Measurements from ENCODE around the gene ATN1. TPM values are rescaled to one million over a fixed set of nuclear protein-coding genes. Genes with fewer than 3 reads are reported as not detected.

ATN1 gene
- polyA plus RNA-seq, 4 donors, result 103 to 136 (median 119) TPM

DNA sequence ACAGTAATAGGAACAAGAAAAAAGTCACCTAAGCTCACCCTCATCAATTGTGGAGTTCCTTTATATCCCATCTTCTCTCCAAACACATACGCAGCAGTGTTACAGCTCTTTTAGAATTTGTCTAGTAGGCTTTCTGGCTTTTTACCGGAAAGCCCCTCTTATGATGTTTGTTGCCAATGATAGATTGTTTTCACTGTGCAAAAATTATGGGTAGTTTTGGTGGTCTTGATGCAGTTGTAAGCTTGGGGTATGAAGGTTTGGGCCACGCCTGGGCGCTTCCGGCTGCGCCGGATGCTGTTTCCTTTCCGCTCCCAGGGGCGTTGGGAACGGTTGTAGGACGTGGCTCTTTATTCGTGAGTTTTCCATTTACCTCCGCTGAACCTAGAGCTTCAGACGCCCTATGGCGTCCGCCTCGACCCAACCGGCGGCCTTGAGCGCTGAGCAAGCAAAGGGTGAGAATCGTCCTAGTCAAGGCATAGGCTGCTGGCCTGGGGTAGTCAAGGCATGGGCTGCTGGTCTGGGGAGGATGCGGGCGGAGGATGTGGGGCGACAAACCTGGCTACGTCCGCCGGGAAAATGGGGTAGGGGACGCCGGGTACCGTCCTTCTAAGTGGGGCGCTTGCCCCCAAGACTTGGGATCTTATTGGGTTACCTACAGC, 16.1 kb downstream of the ATN1 start, which contains the start of the genes C12orf57 and RNU7-1:
Gene C12orf57 (plus strand): TSS at position 301 of the 659 bp plus-strand sequence. CDS start 100 bp downstream, at position 401.
Gene RNU7-1 (plus strand): TSS at position 95 of the 659 bp plus-strand sequence.
- DNase-seq (ENCODE audit: low read depth in 4 of 4, low spot score in 3 of 4), result peak in 2 of 4 donors; percentile 81 to 83

DNA sequence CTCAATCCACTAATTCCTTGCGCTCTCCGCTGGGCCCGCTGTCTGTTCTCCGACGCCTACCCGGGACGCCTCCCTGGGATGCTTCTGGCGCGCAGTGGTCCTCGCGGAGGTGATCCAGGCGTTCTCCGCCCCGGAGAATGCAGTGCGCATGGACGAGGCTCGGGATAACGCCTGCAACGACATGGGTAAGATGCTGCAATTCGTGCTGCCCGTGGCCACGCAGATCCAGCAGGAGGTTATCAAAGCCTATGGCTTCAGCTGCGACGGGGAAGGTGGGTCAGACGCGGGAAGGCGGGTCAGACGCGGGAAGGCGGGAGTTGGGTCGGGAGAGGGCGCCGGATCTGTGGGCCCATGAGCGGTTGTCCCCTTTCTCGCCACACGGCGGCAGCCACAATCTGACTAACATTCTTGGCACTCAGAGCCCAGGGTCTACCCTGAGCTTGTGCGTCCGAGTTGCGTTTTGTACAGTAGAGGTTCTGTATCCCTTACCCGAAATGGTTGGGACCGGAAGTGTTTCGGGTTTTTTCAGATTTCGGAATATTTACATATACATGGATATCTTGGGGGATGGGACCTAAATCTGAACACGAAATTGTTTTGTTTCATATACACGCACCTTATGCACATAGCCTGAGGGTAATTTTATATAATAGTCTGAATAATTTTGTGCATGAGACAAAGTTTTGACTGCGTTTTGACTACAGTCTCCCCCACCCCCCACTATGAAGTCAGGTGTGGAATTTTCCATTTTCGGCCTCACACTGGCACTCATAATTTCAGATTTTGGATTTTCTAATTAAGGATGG, 16.8 kb downstream of the ATN1 start:
- peak in 3 of 4 donors; percentile 81 to 88 (median 87) for DNase-seq (ENCODE audit: low read depth in 4 of 4, low spot score in 3 of 4)

- DNase-seq (ENCODE audit: low read depth in 4 of 4, low spot score in 3 of 4), result no peak
These were observed 17.9 kb downstream of the ATN1 start for GRCh38 chr12:6945613-6946012.

DNA sequence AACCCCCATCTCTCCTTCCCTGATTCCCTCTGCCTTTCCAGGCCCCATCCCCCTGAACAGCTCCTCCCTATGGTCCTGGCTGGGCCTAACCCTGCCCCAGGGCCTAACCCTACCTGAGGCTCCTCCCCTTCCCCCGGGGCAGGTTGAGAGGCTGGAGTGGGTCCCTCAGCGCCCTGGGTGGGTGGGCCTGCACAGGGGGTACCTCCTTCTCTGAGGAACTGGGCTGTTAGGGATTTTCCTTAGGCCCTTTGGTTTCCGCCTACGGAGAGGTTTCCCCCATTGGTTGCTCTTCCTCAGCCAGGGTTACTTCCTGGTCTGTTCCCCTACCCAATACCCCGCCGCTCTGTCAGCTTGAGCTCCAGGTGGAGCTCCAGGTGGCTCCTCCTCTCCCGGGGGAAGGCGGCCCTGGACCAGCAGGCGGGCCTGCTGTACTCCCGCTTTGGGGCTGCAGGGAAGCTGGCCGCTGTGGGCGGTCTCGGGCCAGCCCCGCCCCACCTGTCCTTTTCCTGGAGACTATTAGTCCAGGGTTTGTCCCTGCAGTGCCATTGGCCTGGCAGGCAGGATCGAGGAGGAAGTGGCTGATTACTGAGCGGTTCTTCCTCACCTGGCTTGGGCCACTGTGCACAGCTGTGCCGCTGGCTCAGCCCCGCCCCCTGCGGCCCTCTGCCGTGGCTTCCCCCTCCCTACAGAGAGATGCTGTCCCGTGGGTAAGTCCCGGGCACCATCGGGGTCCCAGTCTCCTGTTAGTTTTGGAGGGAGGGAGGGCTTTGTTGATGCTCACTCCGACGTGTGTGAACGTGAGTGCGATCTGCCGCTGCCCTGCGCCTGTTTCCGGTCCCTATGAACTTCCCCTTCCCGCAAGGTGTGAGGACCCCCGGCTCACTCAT, 18.5 kb downstream of the ATN1 start:
- peak in 1 of 4 donors; percentile 80 for DNase-seq (ENCODE audit: low read depth in 4 of 4, low spot score in 3 of 4)

DNA sequence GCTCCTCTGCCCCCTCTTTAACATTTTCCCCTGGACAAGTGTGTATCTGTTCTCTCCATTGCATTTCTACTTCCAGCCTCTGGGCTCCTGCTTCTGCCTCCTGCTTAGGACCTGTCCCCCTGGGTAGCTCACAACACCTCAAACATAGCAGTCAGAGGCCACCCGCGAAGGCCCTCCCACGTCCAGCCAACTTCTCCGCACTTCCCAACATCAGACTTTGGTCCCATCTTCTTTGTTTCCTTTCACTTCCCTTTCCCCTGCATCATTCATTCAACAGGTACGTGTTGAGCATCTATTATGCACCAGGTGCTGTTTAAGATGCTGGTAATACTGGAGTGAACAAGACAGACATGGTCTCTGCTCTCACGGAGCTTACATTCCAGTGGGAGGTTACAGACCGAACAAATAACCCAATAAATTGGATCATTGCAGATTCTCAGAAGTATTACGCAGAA, 19.2 kb downstream of the ATN1 start:
- no peak for DNase-seq (ENCODE audit: low read depth in 4 of 4, low spot score in 3 of 4)

DNA sequence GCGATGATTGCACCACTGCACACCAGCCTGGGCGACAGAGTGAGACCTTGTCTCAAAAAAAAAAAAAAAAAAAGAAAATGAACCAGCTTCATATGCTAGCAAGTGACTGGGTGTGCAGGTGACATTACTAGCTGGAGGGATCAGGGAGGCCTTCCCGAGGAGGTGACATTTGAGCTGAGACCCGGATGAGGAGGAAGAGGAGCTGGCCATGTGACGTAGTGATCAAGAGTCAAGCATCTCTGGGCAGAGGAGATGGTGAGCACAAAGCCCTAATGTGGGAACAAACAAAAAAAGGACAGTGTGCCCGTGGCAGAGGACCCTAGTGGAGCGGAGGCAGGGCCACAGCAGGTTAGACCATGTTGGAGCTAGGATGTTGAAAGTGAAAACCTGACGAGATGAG, 19.9 kb downstream of the ATN1 start:
- no peak for DNase-seq (ENCODE audit: low read depth in 4 of 4, low spot score in 3 of 4)

DNA sequence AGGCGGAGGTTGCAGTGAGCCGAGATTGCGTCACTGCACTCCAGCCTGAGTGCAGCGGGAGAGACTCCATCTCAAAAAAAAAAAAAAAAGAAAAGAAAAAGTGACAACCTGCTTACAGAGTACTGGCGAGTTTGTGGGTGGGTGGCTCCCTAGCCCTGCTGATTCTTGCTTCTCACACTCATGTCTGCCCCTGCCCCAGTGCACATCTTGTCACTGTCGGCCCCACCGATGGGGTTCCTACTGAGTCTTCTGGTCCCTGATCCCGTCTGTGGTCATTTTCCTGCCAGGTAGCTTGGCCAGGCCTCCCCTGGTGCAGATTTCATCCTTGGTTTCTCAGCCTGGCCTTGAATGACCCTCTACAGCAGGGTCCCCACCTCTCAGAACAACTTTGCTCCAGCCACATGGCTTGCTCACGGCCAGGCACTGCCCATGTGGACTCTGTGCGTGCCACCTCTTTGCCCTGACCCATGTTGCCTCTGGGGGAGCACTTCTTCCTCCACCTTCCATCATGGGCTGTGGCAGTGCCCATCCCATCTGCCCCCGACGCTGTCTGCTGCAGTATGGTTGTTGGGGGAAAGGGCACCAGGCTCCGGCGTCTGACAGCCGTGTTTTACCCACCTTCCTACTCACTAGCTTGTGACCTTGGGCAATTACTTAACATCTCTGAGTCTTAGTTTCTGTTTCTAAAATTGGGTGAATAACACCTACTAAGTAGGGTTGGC, 21.3 kb downstream of the ATN1 start:
- DNase-seq (ENCODE audit: low read depth in 4 of 4, low spot score in 3 of 4), result no peak

DNA sequence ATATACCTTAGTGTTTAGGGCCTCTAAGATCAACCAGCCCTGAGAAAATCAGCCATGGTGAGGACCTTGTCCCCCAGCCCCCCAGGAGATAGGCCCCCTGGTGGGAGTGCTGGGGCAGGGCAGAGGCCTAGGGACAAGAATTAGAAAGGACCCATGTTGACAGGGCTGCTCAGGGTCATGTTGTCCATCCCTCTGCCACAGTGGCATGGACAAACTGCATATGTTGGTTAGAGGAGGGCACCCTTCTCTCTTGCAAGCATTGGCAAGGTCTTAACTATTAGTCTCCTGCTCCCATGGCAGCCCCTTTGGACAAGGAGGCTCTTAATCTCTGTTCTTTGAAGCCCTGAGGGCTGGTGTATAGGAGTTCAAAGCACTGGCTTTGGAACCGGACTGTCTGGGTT, 22.6 kb downstream of the ATN1 start:
- DNase-seq (ENCODE audit: low read depth in 4 of 4, low spot score in 3 of 4), result no peak

DNA sequence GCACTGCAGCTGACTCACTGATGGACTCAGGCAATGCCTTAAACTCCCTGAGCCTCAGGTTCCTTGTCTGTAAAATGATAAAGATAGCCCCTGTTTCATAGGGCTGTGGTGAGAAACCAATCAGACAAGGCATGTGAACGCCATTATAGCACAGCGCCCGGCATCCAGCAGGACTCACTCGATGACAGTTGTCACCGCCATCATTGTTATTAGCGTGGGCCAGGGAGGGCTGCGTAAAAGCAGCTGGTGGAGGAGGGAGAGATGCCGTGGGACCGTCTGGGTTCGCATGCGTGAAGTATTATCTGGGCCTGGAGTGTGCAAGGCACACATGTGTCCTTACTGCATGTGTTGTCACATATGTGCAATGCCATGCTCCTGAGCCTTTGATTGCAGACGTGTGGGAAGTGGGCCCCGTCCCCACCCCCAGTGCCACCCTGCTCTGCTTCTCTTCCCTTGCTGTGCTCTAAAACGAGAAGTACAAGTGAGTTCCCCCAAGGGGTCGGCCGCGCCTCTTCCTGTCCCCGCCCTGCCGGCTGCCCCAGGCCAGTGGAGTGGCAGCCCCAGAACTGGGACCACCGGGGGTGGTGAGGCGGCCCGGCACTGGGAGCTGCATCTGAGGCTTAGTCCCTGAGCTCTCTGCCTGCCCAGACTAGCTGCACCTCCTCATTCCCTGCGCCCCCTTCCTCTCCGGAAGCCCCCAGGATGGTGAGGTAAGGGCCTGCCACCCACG, 23.2 kb downstream of the ATN1 start, which contains the start of gene PTPN6:
Gene PTPN6 (plus strand): TSS at position 546 of the 730 bp plus-strand sequence. CDS start 157 bp downstream, at position 703.
- DNase-seq (ENCODE audit: low read depth in 4 of 4, low spot score in 3 of 4), result no peak

DNA sequence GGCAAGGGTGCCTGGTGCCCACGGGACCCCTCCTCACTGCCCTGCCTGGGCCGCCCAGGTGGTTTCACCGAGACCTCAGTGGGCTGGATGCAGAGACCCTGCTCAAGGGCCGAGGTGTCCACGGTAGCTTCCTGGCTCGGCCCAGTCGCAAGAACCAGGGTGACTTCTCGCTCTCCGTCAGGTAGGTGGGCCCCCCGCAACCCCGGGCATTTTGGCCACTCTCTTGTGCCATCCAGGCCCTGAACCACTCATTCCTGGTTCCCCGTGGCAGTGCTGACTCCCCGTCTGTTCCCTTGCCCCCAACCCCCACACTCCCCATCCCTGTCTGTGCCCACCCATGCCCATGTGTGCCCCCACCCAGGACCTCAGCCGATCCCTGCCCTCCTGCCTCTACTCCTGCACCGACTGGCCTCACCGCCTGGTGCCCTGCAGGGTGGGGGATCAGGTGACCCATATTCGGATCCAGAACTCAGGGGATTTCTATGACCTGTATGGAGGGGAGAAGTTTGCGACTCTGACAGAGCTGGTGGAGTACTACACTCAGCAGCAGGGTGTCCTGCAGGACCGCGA, 23.9 kb downstream of the ATN1 start:
- no peak for DNase-seq (ENCODE audit: low read depth in 4 of 4, low spot score in 3 of 4)

GRCh38 chr12:6952121-6952862, 24.5 kb downstream of the ATN1 start:
- no peak for DNase-seq (ENCODE audit: low read depth in 4 of 4, low spot score in 3 of 4)

DNA sequence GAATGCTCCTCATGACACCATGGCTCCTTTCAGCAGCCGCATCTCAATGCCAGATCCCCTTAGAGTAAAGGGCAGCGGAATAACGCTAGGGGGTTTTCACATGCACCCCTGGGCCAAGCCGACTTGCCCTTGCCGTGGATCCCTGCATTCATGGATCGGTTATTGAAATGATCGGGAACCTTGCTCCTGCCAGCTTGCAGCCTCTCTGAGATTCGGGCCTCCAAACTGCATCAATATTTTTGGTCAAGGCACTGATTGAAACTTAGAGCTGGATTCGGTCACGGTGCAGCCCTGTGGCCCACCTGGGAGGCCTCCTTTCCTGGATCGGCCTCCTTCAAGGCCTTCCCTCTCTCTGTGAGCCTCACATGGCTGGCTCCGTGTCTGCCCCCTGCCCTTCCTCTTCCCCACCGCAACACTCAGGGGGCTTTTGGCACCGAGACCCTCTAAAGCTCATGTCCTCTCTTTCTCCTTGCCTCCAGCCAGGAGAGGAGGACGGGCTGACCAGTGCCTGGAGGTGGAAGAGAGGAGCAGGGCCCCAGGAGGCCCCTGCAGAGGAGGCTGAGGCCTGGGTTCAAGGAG, 25.2 kb downstream of the ATN1 start:
- no peak for DNase-seq (ENCODE audit: low read depth in 4 of 4, low spot score in 3 of 4)

- no peak for DNase-seq (ENCODE audit: low read depth in 4 of 4, low spot score in 3 of 4)
These were observed 25.9 kb downstream of the ATN1 start for GRCh38 chr12:6953442-6954315.

DNA sequence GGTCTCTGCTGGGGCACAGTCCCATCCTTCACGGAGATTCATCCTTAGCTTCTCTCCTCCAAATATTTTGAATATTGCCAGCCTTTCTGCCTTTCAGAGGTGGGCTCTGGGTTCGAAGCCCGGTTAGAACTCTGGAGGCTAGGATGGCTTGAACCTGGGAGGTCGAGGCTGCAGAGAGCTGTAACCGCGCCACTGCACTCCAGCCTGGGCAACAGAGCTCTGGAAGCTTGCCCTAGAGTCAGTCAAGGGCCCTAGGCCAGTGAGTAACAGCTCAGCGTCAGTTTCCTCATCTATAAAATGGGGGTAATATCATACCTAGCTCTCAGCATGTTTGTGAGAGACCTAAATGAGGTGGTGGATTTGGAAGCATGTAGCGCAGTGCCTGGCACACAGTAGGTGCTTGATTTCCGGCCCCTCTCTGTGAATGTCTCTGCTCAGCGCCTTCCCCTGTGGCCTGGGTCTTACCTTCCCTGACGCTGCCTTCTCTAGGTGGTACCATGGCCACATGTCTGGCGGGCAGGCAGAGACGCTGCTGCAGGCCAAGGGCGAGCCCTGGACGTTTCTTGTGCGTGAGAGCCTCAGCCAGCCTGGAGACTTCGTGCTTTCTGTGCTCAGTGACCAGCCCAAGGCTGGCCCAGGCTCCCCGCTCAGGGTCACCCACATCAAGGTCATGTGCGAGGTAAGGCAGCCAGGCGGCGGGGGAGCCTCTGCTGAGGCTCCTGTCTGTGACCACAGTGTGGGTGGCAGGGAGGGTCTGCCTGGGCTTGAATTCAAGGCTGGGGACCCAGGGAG, 26.8 kb downstream of the ATN1 start:
- DNase-seq (ENCODE audit: low read depth in 4 of 4, low spot score in 3 of 4), result no peak

DNA sequence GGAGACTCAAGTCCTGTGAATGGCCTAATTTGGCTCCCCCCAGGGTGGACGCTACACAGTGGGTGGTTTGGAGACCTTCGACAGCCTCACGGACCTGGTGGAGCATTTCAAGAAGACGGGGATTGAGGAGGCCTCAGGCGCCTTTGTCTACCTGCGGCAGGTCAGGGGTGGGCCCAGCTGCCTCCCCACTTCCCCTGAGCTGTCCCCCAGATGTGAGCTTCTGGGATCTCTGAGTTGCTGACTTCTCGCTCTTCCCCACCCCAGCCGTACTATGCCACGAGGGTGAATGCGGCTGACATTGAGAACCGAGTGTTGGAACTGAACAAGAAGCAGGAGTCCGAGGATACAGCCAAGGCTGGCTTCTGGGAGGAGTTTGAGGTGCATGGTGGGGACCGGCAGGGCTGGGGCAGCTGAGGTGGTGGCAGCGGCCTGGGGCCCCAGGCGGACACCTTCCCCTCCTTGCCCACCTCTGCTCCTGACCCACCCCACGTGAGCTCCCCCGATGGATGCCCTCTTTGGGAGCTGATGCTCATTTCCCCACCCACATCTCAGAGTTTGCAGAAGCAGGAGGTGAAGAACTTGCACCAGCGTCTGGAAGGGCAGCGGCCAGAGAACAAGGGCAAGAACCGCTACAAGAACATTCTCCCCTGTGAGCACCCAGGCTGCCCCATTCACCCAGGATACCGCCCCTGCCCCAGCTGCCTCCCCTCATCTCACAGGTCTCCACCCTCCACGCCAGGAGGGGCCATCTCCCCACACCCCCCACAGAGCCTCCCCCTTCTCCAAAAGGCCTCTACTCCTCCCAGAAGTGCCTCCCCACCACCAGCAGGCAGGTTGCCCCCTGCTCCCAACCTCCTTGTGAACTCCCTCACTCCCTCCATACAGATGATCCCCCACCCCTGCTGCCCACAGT, 27.6 kb downstream of the ATN1 start:
- DNase-seq (ENCODE audit: low read depth in 4 of 4, low spot score in 3 of 4), result no peak
